HG03521 (cell line): ENCODE results near the gene NHERF2.

Source experiments
- ATAC-seq: cut with Tn5 transposase; IDR thresholded peaks from one replicate; pipeline ENCODE4 v1.9.1; 2021; ENCODE audit warnings: mild to moderate bottlenecking, moderate library complexity; ENCODE audit not compliant: unreplicated experiment

The NHERF2 gene

GRCh38 chr16:2038382-2039231 lies 11.9 kb downstream of the NHERF2 start:
- no peak for ATAC-seq

GRCh38 chr16:2039274-2040031 lies 12.8 kb downstream of the NHERF2 start:
- no peak for ATAC-seq

- no peak for ATAC-seq
Observed at GRCh38 chr16:2040041-2040786, 13.5 kb downstream of the NHERF2 start.

GRCh38 chr16:2040787-2041522 lies 14.3 kb downstream of the NHERF2 start:
- no peak for ATAC-seq

GRCh38 chr16:2042171-2042985 lies 15.7 kb downstream of the NHERF2 start:
- no peak for ATAC-seq

GRCh38 chr16:2042986-2043666 lies 16.4 kb downstream of the NHERF2 start:
- no peak for ATAC-seq

- no peak for ATAC-seq
Observed at GRCh38 chr16:2043667-2044451, 17.2 kb downstream of the NHERF2 start.

- no peak for ATAC-seq
Observed at GRCh38 chr16:2044541-2044940, 17.8 kb downstream of the NHERF2 start.

GRCh38 chr16:2045965-2046892 lies 19.5 kb downstream of the NHERF2 start:
- no peak for ATAC-seq

- no peak for ATAC-seq
Observed at GRCh38 chr16:2046893-2047329, 20.2 kb downstream of the NHERF2 start.

GRCh38 chr16:2047330-2048115 lies 20.8 kb downstream of the NHERF2 start, which contains the start of the genes NTHL1 and TSC2:
NTHL1 (minus strand) TSS chr16:2047834; CDS start chr16:2047823, 11 bp downstream.
TSC2 (plus strand) TSS chr16:2047985; CDS start chr16:2048616, 631 bp downstream.
- peak; percentile 89 for ATAC-seq

GRCh38 chr16:2048116-2048543 lies 21.4 kb downstream of the NHERF2 start:
- peak; percentile 2 for ATAC-seq

- ATAC-seq: no peak
Observed at GRCh38 chr16:2053211-2053610, 26.5 kb downstream of the NHERF2 start.

GRCh38 chr16:2053897-2054296 lies 27.2 kb downstream of the NHERF2 start:
- ATAC-seq: no peak

GRCh38 chr16:2054543-2055245 lies 28.0 kb downstream of the NHERF2 start:
- ATAC-seq: no peak

GRCh38 chr16:2056077-2056476 lies 29.4 kb downstream of the NHERF2 start:
- ATAC-seq: no peak
